GM18526 (cell line): ENCODE data around the gene GPR176.

Source experiments
- POLR2A ChIP-seq: IDR thresholded peaks from 3 replicates; pipeline ENCODE4 v1.6.1; 2011; ENCODE audit not compliant: insufficient read length; ENCODE audit errors: extremely low read depth

The GPR176 gene

GRCh38 chr15:39884351-39884750 lies 35.7 kb downstream of the GPR176 start:
- TF ChIP-seq POLR2A = no peak

DNA sequence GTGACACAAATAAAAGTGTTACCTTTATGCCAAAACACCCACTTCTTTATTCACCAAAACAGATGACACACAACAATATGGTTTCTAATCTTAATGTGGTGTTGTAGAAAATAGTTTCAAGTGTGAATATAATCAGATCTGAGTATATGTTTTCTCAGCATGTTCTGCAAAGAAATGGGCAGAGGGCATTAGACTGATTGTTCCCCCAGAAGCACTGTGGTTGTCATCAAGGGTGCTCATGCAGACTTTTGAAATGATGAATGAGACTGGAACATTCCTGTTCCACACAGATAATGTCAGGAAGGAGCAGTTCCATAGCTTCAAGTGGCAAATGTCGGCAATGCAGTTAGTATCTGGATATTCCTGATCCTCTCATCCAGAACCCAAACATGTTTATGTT lies 37.5 kb downstream of the GPR176 start:
- no peak for TF ChIP-seq POLR2A

DNA sequence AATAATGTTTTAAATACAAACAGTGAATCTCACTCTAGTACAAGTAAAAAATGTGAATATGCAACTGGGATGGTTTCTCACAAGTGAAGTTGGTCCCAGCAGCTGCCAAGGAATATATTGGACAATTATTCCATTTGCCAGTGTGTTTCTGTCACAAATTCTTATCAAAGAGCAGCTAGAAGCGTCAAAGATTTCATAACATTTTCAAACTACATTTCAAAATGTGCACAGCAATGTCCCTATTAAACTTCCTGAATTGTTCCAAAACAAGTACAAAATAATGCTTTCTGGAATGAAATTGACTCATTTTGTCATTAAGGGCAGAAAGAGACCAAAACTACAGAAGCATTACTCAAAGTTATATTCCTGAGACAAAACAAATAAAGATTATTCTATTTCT lies 38.3 kb downstream of the GPR176 start:
- TF ChIP-seq POLR2A = no peak

- no peak for TF ChIP-seq POLR2A
Measured at GRCh38 chr15:39880718-39881387, 39.2 kb downstream of the GPR176 start.

- TF ChIP-seq POLR2A = no peak
Measured at GRCh38 chr15:39878406-39878785, 41.7 kb downstream of the GPR176 start.

- no peak for TF ChIP-seq POLR2A
Measured at GRCh38 chr15:39874890-39875549, 45.0 kb downstream of the GPR176 start.

DNA sequence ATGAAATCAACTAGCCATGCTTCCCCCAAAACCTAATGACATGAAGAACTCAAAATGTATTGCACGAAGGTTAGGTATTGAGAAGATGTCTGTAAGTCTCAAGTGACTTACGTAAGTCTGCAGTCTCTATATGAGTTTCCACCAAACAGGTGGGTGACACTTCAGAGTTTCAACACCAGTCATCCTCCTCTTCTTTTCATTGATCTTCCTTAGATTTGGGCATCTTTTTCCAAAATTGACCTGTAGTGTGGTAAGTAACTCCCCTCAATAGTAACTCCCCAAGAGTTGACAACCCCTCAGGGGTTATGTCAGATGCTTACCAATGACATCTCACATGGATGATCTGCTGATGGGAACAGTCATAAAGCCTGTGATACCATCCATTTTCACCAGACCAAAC lies 46.1 kb downstream of the GPR176 start:
- TF ChIP-seq POLR2A = no peak

GRCh38 chr15:39870537-39870936 lies 49.5 kb downstream of the GPR176 start:
- TF ChIP-seq POLR2A = no peak

DNA sequence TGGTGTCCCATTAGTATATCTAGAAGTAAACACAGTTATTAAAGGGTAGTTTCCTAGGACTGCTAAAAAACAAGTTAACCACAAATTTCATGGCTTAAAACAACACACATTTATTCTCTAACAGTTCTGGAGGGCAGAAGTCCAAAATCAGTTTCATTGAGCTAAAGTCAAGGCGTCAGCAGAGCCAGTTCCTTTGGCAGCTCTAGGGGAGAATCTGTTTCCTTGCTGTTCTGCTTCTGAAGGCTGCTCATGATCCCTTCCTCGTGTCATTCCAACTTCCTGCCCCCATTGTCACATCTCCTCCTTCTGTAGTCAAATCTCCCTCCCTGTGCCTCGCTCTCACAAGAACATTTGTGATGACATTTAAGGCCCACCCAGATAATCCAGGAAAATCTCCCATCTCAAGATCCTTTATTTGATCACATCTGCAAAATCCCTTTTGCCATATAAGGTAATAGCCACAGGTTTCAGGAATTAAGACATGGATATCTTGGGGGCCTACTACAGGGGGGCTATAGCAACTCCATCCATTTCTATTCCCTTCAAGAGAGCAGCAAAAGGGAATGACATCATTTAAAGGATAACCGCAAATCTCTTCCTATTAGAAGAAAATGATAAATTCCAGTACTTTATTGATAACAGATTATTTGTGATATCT lies 50.1 kb downstream of the GPR176 start:
- TF ChIP-seq POLR2A = no peak

GRCh38 chr15:39869254-39869653 lies 50.8 kb downstream of the GPR176 start:
- TF ChIP-seq POLR2A = no peak

DNA sequence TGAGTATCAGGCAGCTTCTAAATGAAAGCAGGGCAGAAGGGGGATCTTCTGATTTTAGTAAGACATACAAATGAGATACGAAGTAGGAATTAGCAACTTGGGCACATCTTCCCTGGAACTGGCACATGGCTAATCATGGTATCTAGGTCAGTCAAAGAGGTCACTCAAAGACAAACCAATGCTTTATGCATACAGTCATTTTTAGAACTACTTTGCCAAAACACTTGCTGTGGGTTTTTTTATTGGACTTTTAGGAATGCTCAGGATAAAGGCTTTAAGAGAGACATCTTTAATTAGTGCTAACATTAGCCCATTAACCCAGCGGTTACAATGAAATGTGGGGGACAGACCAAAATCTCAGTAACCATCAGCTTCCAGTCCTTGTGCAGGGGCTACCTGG lies 51.7 kb downstream of the GPR176 start:
- no peak for TF ChIP-seq POLR2A

DNA sequence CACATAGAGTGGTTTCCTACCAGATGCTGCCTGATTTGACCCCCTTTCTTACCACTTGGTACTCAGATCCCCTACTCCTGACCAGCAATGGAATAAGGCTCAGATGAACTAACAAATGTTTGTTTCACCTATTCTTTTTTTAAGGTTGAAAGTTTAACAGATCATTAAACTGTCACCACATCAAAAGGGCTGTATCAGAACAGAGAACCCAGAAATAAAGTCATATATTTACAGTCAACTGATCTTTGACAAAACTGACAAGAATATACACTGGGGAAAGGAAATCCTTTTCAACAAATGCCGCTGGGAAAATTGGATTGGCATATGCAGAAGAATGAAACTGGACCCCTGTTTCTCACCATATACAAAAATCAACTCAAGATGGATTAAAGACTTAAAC lies 56.0 kb downstream of the GPR176 start:
- TF ChIP-seq POLR2A = no peak

DNA sequence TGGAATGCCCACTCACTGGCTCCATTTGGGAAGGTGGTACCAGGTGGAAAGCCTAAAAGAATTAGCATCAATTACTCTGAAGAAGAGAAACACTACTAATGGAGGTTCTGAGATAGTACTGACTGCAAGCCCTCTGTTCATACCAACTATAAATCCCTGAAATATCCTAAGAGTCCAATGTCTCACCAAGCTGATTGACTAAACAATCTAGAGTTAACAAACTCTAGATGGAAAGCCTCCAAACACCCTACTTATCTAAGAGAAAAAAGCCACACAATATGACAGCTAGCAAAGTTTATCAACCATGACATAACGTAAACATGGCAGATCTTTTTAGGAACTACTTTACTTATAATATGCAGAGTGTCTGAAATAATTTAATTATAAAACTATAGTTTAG lies 59.2 kb downstream of the GPR176 start:
- no peak for TF ChIP-seq POLR2A

DNA sequence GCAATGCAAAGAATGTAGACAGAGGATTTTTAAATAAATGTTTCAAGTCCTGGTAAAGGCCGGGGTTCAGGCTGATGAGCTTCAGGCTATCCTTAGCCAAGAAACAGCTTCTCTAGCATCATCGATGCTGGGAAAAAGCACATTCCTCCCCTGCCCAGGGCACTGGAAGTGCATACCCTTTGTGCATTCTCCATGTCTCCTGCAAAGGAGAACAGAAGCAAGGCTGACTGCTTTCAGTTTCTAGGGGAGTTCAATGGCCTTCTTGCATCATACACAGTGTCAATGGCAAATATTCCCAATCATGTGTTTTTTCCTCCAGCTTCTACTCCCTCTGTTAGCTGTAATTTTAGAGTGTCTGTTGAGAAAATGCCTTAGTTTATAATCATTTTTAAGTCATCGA lies 59.9 kb downstream of the GPR176 start:
- TF ChIP-seq POLR2A = no peak

DNA sequence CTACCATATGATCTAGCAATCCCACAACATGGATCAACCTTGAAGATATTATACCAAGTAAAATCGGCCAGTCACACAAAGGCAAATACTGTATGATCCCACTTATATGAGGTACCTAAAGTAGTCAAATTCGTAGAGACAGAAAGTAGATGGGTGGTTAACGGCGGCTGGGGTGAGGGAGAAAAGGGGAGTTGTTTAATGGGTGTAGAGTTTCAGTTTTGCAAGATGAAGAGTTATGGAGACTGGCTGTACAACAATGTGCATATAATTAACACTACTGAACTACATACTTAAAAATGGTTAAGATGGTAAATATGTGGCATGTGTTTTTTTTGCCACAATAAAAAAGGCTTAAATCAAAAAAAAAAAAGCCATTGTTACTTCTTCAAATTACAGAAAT lies 60.4 kb downstream of the GPR176 start:
- no peak for TF ChIP-seq POLR2A

GRCh38 chr15:39857132-39857531 lies 62.9 kb downstream of the GPR176 start:
- no peak for TF ChIP-seq POLR2A
